Stimulated activated CD4-positive, alpha-beta T cell treated with anti-CD3 and anti-CD28 coated beads, TNF-alpha, amount 100 ng/mL, for 24 hours (primary cell): ENCODE data around the gene RYR1.
"Not testable (repeated sequence)": the region's sequence is repeated elsewhere in the genome, so short reads cannot be mapped to it uniquely, and the experiment has no call there.

Experiments
- DNase-seq, 3 experiments: peaks; one replicate each; pipeline ENCODE4 v3.0.0-alpha.2; 2020; ENCODE audit warnings: low read depth in 3 of 3

The RYR1 gene

GRCh38 chr19:38513156-38513555 lies 79.7 kb downstream of the RYR1 start:
- DNase-seq: not testable (repeated sequence)

DNA sequence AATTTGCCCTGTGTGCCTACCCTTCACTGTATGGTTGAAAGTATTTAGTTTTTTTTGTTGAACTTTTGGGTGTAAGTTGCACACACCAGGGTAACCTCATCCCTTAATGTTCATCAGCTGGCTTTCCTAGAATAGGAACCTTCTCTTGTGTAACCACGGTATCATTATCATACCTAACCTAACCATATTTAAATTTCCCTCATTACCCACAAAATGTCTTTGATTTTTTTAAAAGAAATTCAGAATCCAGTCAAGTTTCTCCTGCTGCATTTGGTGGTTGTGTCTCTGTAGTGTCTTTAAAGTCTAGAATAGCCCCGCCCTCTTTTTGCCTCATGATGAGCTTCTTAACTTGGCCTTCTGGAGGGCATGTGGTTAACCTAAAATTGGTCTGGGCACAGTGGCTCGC lies 80.3 kb downstream of the RYR1 start:
- DNase-seq: no peak

DNA sequence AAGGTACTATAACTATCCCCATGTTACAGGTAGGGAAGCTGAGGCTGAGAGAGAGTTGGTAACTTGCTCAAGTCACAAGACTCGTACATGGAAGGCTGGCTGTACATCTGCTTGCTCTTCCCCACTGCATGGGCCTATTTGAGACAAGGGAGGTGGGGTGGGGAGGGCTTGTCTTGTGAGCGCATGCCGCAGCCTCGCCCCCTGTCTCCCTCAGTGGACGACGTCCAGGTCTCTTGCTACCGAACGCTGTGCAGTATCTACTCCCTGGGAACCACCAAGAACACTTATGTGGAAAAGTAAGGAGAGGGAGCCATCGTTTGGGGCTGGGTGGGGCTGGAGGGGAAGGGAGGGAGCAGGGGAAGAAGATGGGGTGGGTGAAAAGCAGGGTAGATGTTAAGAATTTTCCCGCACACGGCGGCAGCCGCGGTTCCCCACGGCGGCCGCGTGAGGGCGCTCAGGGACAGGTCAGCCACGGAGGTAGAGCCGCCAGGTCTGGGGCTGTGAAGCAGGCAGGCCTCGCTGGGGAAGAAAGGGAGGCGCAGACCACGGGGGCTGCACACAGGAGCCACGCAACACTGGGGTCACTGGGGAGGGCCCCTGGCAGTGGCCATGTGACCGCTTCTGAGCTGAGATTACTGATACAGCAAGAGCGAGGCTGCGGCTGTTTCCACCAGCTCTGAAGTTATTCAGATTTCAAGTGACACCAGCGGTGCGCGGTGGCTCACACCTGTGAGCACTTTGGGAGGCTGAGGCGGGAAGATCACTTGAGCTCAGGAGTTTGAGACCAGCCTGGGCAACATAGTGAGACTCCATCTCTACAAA lies 81.5 kb downstream of the RYR1 start:
- DNase-seq: peak; percentile 54 to 74 (median 66)

- DNase-seq: no peak
These were observed 82.4 kb downstream of the RYR1 start for GRCh38 chr19:38515896-38516295.

DNA sequence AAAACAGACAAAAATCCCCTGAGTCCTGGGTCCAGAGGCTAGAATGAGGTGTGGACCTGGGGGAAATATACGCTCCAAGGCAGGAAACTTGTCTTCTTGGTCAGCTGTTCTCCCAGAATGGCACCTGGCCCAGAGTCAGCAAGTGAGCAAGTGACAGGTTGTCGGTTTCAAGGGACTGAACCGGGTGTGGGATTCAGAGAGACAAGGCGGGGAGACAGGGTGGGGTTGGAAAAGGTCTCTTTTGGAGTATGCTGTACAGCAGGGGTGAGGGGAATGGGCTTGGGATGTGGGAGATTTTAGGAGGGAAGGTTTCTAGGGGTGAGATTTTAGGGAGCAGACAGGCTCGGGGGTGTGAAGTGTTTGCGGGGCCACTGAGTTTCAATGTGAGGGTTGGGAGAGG lies 83.3 kb downstream of the RYR1 start:
- no peak for DNase-seq

DNA sequence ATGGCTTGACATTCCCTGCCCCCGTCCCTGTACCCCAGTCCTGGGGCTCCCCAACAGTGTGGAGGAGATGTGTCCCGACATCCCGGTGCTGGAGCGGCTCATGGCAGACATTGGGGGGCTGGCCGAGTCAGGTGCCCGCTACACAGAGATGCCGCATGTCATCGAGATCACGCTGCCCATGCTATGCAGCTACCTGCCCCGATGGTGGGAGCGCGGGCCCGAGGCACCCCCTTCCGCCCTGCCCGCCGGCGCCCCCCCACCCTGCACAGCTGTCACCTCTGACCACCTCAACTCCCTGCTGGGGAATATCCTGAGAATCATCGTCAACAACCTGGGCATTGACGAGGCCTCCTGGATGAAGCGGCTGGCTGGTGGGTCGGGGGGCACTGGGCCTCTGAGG lies 83.8 kb downstream of the RYR1 start:
- no peak for DNase-seq

DNA sequence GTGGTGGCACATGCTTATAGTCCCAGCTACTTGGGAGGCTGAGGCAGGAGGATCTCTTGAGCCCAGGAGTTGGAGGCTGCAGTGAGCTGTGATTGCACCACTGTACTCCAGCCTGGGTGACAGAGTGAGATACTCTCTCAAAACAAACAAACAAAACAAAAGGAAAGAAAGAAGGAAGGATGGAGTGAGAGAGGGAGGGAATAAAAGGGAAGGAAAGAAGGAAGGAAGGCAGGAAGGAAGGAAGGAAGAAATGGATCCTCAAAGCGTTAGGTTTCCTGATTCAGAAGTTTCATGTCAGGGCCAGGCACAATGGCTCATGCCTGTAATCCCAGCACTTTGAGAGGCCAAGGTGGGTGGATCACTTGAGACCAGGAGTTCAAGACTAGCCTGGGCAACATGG lies 84.5 kb downstream of the RYR1 start:
- DNase-seq: not testable (repeated sequence)

DNA sequence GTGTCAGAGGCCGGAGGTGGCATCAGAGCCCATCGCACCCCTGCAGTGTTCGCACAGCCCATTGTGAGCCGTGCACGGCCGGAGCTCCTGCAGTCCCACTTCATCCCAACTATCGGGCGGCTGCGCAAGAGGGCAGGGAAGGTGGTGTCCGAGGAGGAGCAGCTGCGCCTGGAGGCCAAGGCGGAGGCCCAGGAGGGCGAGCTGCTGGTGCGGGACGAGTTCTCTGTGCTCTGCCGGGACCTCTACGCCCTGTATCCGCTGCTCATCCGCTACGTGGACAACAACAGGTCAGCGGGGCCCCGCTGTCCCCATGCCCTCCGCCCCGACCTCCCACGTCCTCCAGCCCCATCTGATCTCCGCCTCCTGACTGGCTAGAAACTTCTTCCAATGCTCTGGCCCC lies 85.7 kb downstream of the RYR1 start:
- DNase-seq: no peak

DNA sequence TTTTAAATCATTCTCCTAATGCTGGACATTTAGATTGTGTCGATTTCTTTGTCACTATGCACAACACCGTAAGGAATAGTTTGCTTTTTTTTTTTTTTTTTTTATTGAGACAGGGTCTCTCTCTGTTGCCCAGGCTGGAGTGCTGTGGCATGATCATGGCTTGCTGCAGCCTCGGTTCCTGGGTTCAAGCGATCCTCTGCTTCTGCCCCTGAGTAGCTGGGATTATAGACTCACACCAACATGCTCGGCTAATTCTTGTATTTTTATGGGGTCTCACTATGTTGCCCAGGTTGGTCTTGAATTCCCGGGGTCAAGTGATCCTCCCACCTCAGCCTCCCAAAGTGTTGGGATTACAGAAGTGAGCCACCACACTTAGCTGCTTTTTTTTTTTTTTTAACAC lies 86.5 kb downstream of the RYR1 start:
- no peak for DNase-seq

DNA sequence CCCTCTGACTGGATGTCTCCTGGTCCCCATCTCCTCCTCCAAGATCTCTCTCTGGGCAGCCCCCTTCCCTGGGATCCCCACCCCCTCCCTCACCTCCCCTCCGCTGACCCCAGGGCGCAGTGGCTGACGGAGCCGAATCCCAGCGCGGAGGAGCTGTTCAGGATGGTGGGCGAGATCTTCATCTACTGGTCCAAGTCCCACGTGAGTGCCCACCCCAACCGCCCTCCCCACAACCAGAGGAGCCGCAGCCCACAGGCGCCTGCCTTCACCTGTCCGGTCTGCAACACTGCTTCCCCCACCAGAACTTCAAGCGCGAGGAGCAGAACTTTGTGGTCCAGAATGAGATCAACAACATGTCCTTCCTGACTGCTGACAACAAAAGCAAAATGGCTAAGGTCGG lies 89.4 kb downstream of the RYR1 start:
- no peak for DNase-seq

DNA sequence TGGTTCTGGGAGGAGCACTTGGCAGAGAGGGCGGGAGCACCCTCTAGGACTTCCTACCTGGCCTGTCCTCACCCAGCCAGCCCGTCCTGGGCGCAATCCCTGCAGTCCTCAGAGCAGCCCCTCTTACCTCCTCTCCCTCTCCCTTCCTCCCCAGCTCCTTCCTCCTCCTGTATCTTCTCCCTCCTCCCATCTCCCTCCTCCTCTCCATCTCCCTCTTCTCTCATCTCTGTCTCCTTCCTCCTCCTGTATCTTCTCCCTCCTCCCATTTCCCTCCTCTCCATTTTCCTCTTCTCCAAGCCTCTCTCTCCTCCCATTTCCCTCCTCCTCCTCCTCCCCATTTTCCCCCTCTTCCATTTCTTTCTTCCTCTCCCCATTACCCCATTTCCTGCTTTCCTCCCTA lies 89.8 kb downstream of the RYR1 start:
- no peak for DNase-seq

GRCh38 chr19:38524369-38524768 lies 90.9 kb downstream of the RYR1 start:
- DNase-seq: no peak

- DNase-seq: no peak
These were observed 91.6 kb downstream of the RYR1 start for GRCh38 chr19:38524994-38525634.

DNA sequence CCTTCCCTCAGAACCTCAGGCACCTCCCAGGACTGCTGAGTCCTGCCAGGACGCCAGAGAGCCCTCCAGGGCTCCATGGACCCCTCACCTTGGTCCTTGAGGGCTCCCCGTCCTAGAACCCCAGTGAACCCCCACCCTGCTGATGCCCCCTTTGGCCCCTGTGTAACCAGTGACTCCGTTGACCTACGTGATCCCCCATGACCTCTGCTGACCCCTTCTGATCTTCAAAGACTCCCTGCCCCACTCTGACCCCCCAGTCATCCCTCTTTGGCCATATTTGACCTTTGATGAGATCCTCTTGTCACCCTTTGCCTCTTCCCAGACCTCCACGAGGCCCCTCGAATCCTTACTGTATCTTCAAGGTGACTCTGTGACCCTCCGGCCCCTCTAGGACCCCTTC lies 92.9 kb downstream of the RYR1 start:
- DNase-seq: no peak

GRCh38 chr19:38527466-38528136 lies 94.1 kb downstream of the RYR1 start:
- DNase-seq: no peak

GRCh38 chr19:38528213-38528755 lies 94.8 kb downstream of the RYR1 start:
- no peak for DNase-seq

DNA sequence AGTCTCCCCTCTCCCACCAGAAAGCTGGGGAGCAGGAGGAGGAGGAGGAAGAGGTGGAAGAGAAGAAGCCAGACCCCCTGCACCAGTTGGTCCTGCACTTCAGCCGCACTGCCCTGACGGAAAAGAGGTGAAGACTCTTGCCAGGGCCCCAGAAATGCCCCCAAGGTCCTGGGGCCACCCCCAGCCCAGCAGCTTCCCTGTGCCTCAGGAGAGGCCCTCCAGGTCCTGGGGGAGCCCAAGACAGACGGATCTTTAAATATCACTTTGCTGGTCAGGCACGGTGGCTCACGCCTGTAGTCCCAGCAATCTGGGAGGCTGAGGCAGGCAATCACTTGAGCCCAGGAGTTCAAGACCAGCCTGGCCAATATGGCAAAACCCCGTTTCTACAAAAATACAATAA lies 95.4 kb downstream of the RYR1 start:
- DNase-seq: no peak

- no peak for DNase-seq
These were observed 98.0 kb downstream of the RYR1 start for GRCh38 chr19:38531515-38531914.

- DNase-seq: no peak
These were observed 99.4 kb downstream of the RYR1 start for GRCh38 chr19:38532939-38533338.

DNA sequence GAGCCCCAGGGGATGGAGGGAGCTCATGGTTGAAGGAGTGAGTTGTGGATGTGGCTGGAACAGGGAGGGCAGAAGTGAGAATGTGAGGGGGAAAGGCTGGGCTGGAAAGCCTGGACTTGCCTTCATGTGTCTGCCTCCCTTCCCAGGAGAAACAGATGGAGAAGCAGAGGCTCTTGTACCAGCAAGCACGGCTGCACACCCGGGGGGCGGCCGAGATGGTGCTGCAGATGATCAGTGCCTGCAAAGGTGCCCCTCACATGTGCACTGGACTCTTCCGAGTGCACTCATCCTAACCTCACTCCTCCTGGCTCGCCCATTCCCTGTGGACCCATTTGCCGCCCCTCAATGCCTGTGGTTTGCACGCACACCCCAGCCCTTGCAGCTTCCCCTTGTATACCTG lies 101.1 kb downstream of the RYR1 start:
- no peak for DNase-seq

GRCh38 chr19:38535212-38535611 lies 101.7 kb downstream of the RYR1 start:
- no peak for DNase-seq

- DNase-seq: no peak
These were observed 103.8 kb downstream of the RYR1 start for GRCh38 chr19:38537071-38537936.
